Mesenchymal stem cell (in vitro differentiated cells and primary cell): Measurements from ENCODE around the gene PRAMEF11.

Source experiments
- DNase-seq: peaks from one replicate; pipeline ENCODE4 v3.0.0-alpha.2; 2013
- H2AFZ ChIP-seq: one replicate; pipeline ENCODE4 v1.6.1; 2013; ENCODE audit warnings: low read depth, mild to moderate bottlenecking, control low read depth, inconsistent platforms, low read length, moderate library complexity
- H2AK5ac ChIP-seq: 2 replicates; pipeline ENCODE4 v1.6.1; 2013; ENCODE audit warnings: low read length, moderate library complexity, mild to moderate bottlenecking, inconsistent platforms; ENCODE audit not compliant: severe bottlenecking
- H2BK120ac ChIP-seq: one replicate; pipeline ENCODE4 v1.6.1; 2013; ENCODE audit warnings: low read depth, mild to moderate bottlenecking, inconsistent platforms, low read length, moderate library complexity
- H2BK12ac ChIP-seq, 2 experiments: one replicate each; pipeline ENCODE4 v1.6.1; 2013; ENCODE audit warnings: inconsistent platforms in 2 of 2, low read length in 2 of 2, mild to moderate bottlenecking in 2 of 2, moderate library complexity in 2 of 2, control low read depth in 1 of 2
- H2BK15ac ChIP-seq: one replicate; pipeline ENCODE4 v1.6.1; 2013; ENCODE audit warnings: mild to moderate bottlenecking, low read depth, inconsistent platforms; ENCODE audit not compliant: poor library complexity, severe bottlenecking
- H2BK5ac ChIP-seq: 2 replicates; pipeline ENCODE4 v1.6.1; 2013; ENCODE audit warnings: low read depth, mild to moderate bottlenecking, low read length, control low read depth, inconsistent platforms; ENCODE audit not compliant: poor library complexity, severe bottlenecking
- H3K14ac ChIP-seq, 2 experiments: one replicate each; pipeline ENCODE4 v1.6.1; 2013; ENCODE audit warnings: inconsistent platforms in 2 of 2, low read length in 2 of 2, control low read depth in 1 of 2, mild to moderate bottlenecking in 1 of 2, moderate library complexity in 1 of 2
- H3K18ac ChIP-seq, 2 experiments: one replicate each; pipeline ENCODE4 v1.6.1; 2013; ENCODE audit warnings: inconsistent platforms in 2 of 2, low read length in 2 of 2, control low read depth in 1 of 2, low read depth in 1 of 2, mild to moderate bottlenecking in 1 of 2
- H3K23ac ChIP-seq, 2 experiments: one replicate each; pipeline ENCODE4 v1.6.1; 2013; ENCODE audit warnings: inconsistent platforms in 2 of 2, low read length in 2 of 2, mild to moderate bottlenecking in 2 of 2, moderate library complexity in 2 of 2, control low read depth in 1 of 2
- H3K27ac ChIP-seq: 2 replicates; pipeline ENCODE4 v1.5.1; 2013; ENCODE audit warnings: mild to moderate bottlenecking, moderate library complexity, low read length, control low read depth, inconsistent platforms; ENCODE audit not compliant: poor library complexity, severe bottlenecking
- H3K27me3 ChIP-seq, 2 experiments: 2 replicates each; pipeline versions ENCODE4 v1.6.1 to v1.7.0; 2013; ENCODE audit warnings: low read length in 2 of 2, mild to moderate bottlenecking in 2 of 2, moderate library complexity in 2 of 2, control low read depth in 1 of 2, inconsistent platforms in 1 of 2; ENCODE audit not compliant: control insufficient read depth in 1 of 2, insufficient read depth in 1 of 2
- H3K36me3 ChIP-seq, 2 experiments: 2 replicates each; pipeline versions ENCODE4 v1.6.1 to v1.7.0; 2013; ENCODE audit warnings: low read length in 2 of 2, control low read depth in 1 of 2, inconsistent platforms in 1 of 2, low read depth in 1 of 2, mild to moderate bottlenecking in 1 of 2; ENCODE audit not compliant: insufficient read depth in 2 of 2, control insufficient read depth in 1 of 2
- H3K4ac ChIP-seq, 2 experiments: one replicate each; pipeline ENCODE4 v1.6.1; 2013; ENCODE audit warnings: inconsistent platforms in 2 of 2, low read length in 2 of 2, mild to moderate bottlenecking in 2 of 2, moderate library complexity in 2 of 2, control low read depth in 1 of 2, low read depth in 1 of 2
- H3K4me1 ChIP-seq: 2 replicates; pipeline ENCODE4 v1.6.1; 2013; ENCODE audit warnings: low read depth, low read length, control low read depth; ENCODE audit not compliant: control insufficient read depth, insufficient read depth
- H3K4me2 ChIP-seq: 2 replicates; pipeline ENCODE4 v1.6.1; 2013; ENCODE audit warnings: low read length, mild to moderate bottlenecking, inconsistent platforms; ENCODE audit not compliant: poor library complexity, severe bottlenecking
- H3K4me3 ChIP-seq, 2 experiments: 2 replicates each; pipeline versions ENCODE4 v1.5.1 to v1.7.0; 2013; ENCODE audit warnings: low read length in 2 of 2, mild to moderate bottlenecking in 2 of 2, control low read depth in 1 of 2, low read depth in 1 of 2; ENCODE audit not compliant: insufficient read depth in 1 of 2
- H3K79me1 ChIP-seq: replicated peaks from 2 replicates; pipeline ENCODE4 v1.6.1; 2013; ENCODE audit warnings: mild to moderate bottlenecking, control low read depth, low read length, inconsistent platforms; ENCODE audit not compliant: poor library complexity, severe bottlenecking
- H3K9ac ChIP-seq: 2 replicates; pipeline ENCODE4 v1.7.0; 2013; ENCODE audit warnings: mild to moderate bottlenecking, low read length, moderate library complexity
- H3K9me3 ChIP-seq: 2 replicates; pipeline ENCODE4 v1.7.0; 2013; ENCODE audit warnings: mild to moderate bottlenecking, low read length; ENCODE audit not compliant: control insufficient read depth
- H4K8ac ChIP-seq: one replicate; pipeline ENCODE4 v1.6.1; 2013; ENCODE audit warnings: inconsistent platforms, mild to moderate bottlenecking, low read length, moderate library complexity
- H4K91ac ChIP-seq: one replicate; pipeline ENCODE4 v1.6.1; 2013; ENCODE audit warnings: mild to moderate bottlenecking, low read length, inconsistent platforms
- WGBS: methylation state at CpG from one replicate; pipeline ENCODE4 v1.1.7; 2013; ENCODE audit warnings: mixed read lengths; 5-methylcytosine and 5-hydroxymethylcytosine counted together

PRAMEF11 gene

DNA sequence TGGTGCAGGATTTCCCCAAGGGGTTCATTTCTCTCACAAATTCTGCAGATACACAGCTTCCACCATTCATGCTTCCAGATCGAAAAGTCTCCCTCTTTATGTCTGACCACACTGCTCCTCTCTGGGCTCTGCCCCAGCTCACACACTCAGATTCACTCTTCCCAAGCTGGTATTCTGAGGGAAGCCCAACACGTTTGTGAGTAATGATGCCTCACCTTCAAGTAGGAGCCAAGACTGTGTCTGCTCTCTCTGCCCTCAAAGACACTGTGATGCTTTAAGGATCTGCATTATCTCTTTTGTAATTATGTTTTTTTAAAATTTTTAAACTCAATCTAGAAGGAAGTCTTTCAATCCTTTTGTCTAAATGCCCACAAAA is 19.8 kb downstream of the PRAMEF11 start:
- H3K18ac ChIP-seq, result no peak overlapping the region
- no peaks in the 10 kb centered on the region for H3K4me1 ChIP-seq
- H2BK12ac ChIP-seq, result no peak overlapping the region
- no peaks in the 10 kb centered on the region for H3K9me3 ChIP-seq
- H4K8ac ChIP-seq, result no peak overlapping the region
- no peaks in the 10 kb centered on the region for H3K27me3 ChIP-seq
- no peak overlapping the region for H3K27ac ChIP-seq
- no peak overlapping the region for H3K23ac ChIP-seq
- DNase-seq, result no peak
- H2AK5ac ChIP-seq, result no peak overlapping the region
- peak overlapping the region in 1 of 2 experiments; percentile 41 for H3K4me3 ChIP-seq
- 30% methylated on average over 2 of the region's 2 CpGs for WGBS
- H3K14ac ChIP-seq, result no peak overlapping the region
- no peaks in the 10 kb centered on the region for H3K79me1 ChIP-seq
- H2BK120ac ChIP-seq, result no peak overlapping the region
- H2BK15ac ChIP-seq, result no peak overlapping the region
- H3K4me2 ChIP-seq, result no peak overlapping the region
- H2BK5ac ChIP-seq, result no peak overlapping the region
- no peak overlapping the region for H3K9ac ChIP-seq
- no peak overlapping the region for H2AFZ ChIP-seq
- no peak overlapping the region for H3K4ac ChIP-seq
- H3K36me3 ChIP-seq, result no peaks in the 10 kb centered on the region
- no peak overlapping the region for H4K91ac ChIP-seq

DNA sequence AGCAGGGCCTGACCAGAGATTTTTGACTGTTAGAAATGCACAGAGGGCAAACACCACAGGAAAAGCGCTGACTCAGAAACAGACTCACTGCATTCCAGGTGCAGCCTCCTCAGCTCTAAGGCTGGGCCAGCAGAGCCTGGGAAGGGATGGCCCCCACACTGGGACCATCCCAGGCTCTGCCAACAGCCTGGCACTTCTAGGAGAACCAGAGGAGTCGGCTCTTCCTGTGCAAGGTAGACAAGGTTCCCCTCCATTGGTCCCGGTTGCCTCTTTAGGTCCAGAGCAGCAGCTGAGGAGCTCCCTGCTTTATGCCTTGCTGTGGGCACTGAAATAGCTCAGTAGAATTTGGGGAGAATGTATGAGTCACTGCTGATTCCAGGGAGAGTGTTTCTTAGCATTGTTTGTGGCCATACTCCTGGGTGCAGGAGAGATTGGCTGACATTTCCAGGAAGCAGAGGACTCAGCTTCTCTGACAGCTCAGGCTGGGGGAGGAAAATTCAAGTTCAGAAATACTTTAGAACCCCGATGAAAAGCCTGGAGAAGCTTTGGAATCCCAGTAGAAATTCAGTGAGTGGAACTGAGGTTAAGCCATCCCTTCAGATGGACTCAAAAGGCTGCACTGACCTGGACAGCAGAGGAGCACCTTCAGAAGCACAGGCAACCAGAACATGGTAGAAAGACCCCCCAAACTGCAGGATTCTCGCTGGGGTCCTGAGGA is 20.4 kb downstream of the PRAMEF11 start:
- Histone ChIP-seq H2AFZ (no peak overlapping the region), H3K23ac (no peak overlapping the region), H3K18ac (no peak overlapping the region), H3K79me1 (no peaks in the 10 kb centered on the region), H2BK15ac (no peak overlapping the region), H3K27me3 (no peaks in the 10 kb centered on the region), H2BK12ac (no peak overlapping the region), H3K27ac (no peak overlapping the region), H2BK5ac (no peak overlapping the region), H3K4me3 (peak overlapping the region in 1 of 2 experiments; percentile 41), H3K14ac (no peak overlapping the region), H4K8ac (no peak overlapping the region), H2AK5ac (no peak overlapping the region), H3K9ac (no peak overlapping the region), H3K9me3 (no peaks in the 10 kb centered on the region), H3K36me3 (no peaks in the 10 kb centered on the region), H2BK120ac (no peak overlapping the region), H4K91ac (no peak overlapping the region), H3K4ac (no peak overlapping the region), H3K4me1 (no peaks in the 10 kb centered on the region), H3K4me2 (no peak overlapping the region)
- WGBS, result 52% methylated on average over 5 of the region's 5 CpGs
- no peak for DNase-seq

DNA sequence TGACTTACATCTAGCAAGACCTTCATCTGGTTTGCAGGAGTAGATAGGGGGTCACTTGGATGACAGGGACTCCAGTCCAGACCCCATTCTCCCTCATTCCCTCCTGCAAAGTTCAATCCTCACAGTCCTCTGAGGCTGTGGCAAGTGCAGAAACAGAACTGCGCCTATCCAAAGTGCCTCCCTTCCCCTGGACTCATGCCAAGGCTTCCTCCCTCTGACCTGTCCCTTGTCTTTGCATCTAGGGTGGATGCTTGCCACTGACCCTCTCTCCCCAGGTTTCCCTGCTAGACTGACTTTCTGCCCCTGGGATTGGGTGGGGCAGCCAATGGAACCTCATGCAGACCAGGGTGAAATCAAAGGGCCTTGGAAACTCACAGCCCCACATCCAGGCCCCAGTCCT is 21.3 kb downstream of the PRAMEF11 start:
- no peak overlapping the region for H3K23ac ChIP-seq
- no peak overlapping the region for H3K14ac ChIP-seq
- no peaks in the 10 kb centered on the region for H3K27me3 ChIP-seq
- no peaks in the 10 kb centered on the region for H3K36me3 ChIP-seq
- H3K79me1 ChIP-seq, result no peaks in the 10 kb centered on the region
- no peak overlapping the region for H2AFZ ChIP-seq
- H3K9ac ChIP-seq, result no peak overlapping the region
- no peak overlapping the region for H3K27ac ChIP-seq
- H3K9me3 ChIP-seq, result no peaks in the 10 kb centered on the region
- DNase-seq, result no peak
- H2BK12ac ChIP-seq, result no peak overlapping the region
- H2BK120ac ChIP-seq, result no peak overlapping the region
- H3K4me1 ChIP-seq, result no peaks in the 10 kb centered on the region
- no peak overlapping the region for H2AK5ac ChIP-seq
- H3K18ac ChIP-seq, result no peak overlapping the region
- no peak overlapping the region for H3K4me3 ChIP-seq
- H4K91ac ChIP-seq, result no peak overlapping the region
- H4K8ac ChIP-seq, result no peak overlapping the region
- WGBS, result 58% methylated on average over 1 of the region's 1 CpG
- H2BK15ac ChIP-seq, result no peak overlapping the region
- H3K4ac ChIP-seq, result no peak overlapping the region
- H3K4me2 ChIP-seq, result no peak overlapping the region
- H2BK5ac ChIP-seq, result no peak overlapping the region

DNA sequence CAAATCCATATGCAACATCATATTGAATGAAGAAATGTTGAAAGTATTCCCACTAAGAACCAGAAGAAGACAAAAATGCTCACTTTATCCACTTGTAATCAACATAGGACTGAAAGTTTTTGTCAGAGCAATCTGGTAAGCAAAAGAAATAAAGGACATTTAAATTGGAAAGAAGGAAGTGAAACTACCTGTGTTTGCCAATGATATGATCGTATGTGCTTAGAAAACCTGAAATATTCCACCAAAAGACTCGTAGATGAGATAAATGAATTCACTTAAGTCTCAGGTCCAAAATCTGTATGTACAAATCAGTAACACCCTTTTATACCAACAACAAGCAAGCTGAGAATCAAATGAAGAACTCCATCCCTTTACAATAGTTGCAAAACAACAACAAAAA is 31.5 kb downstream of the PRAMEF11 start:
- DNase-seq, result no peak
- H4K8ac ChIP-seq, result no peak overlapping the region
- no peak overlapping the region for H2BK120ac ChIP-seq
- no peak overlapping the region for H2AK5ac ChIP-seq
- no peak overlapping the region for H3K18ac ChIP-seq
- H3K4me2 ChIP-seq, result no peak overlapping the region
- no peak overlapping the region for H2BK15ac ChIP-seq
- no peaks in the 10 kb centered on the region for H3K36me3 ChIP-seq
- H3K4me1 ChIP-seq, result no peaks in the 10 kb centered on the region
- H3K9ac ChIP-seq, result no peak overlapping the region
- H3K27ac ChIP-seq, result no peak overlapping the region
- 61% methylated on average over 2 of the region's 2 CpGs for WGBS
- H3K23ac ChIP-seq, result no peak overlapping the region
- no peak overlapping the region for H4K91ac ChIP-seq
- H3K9me3 ChIP-seq, result no peaks in the 10 kb centered on the region
- no peaks in the 10 kb centered on the region for H3K27me3 ChIP-seq
- no peak overlapping the region for H3K4me3 ChIP-seq
- H2BK12ac ChIP-seq, result no peak overlapping the region
- no peak overlapping the region for H3K4ac ChIP-seq
- no peak overlapping the region for H2AFZ ChIP-seq
- H2BK5ac ChIP-seq, result no peak overlapping the region
- H3K14ac ChIP-seq, result no peak overlapping the region
- H3K79me1 ChIP-seq, result no peaks in the 10 kb centered on the region
